DND-41 (cell line): ENCODE measurements around the gene CACNA2D1.

ENCODE experiments used
- ATAC-seq: fragments of 200-7000 bp; cut with Tn5 transposase; 3 replicates; pipeline ENCODE4 v1.9.1; 2021; ENCODE audit warnings: low read depth; ENCODE audit not compliant: insufficient read depth
- DNase-seq: peaks from one replicate; pipeline ENCODE4 v3.0.0-alpha.2; 2020
- H2AFZ ChIP-seq: 2 replicates; pipeline ENCODE4 v1.6.0; 2012; ENCODE audit warnings: low read depth, low read length
- H3K27ac ChIP-seq: 2 replicates; pipeline ENCODE4 v1.5.1; 2012; ENCODE audit warnings: low read length, inconsistent platforms
- H3K27me3 ChIP-seq: fragments of 200-600 bp; sonication (generic); 2 replicates; pipeline ENCODE4 v1.6.0; 2012; ENCODE audit warnings: low read length, mild to moderate bottlenecking, inconsistent platforms; ENCODE audit not compliant: insufficient read depth, poor library complexity
- H3K36me3 ChIP-seq: 2 replicates; pipeline ENCODE4 v1.5.1; 2012; ENCODE audit warnings: low read length, inconsistent platforms; ENCODE audit not compliant: insufficient read depth
- H3K4me1 ChIP-seq: 2 replicates; pipeline ENCODE4 v1.5.1; 2012; ENCODE audit warnings: mild to moderate bottlenecking, low read length; ENCODE audit not compliant: insufficient read depth
- H3K4me2 ChIP-seq: 2 replicates; pipeline ENCODE4 v1.6.0; 2012; ENCODE audit warnings: mild to moderate bottlenecking, moderate library complexity, low read length, inconsistent platforms; ENCODE audit not compliant: insufficient read depth
- H3K4me3 ChIP-seq, 2 experiments: fragments of 200-600 bp in 1 of 2; shearing (Covaris generic) in 1 of 2; 2 replicates each; pipeline ENCODE4 v1.5.1; 2012 to 2016; ENCODE audit warnings: inconsistent platforms in 2 of 2, low read length in 2 of 2, mild to moderate bottlenecking in 2 of 2, low read depth in 1 of 2, moderate library complexity in 1 of 2
- H3K79me2 ChIP-seq: 2 replicates; pipeline ENCODE4 v1.6.0; 2012; ENCODE audit warnings: low read length, inconsistent platforms; ENCODE audit not compliant: insufficient read depth
- H3K9ac ChIP-seq: 2 replicates; pipeline ENCODE4 v1.6.0; 2012; ENCODE audit warnings: low read depth, mild to moderate bottlenecking, inconsistent platforms, low read length, moderate library complexity
- H3K9me3 ChIP-seq: 2 replicates; pipeline ENCODE4 v1.5.1; 2012; ENCODE audit warnings: low read length, moderate library complexity, mild to moderate bottlenecking, inconsistent platforms; ENCODE audit not compliant: insufficient read depth, severe bottlenecking
- H4K20me1 ChIP-seq: 2 replicates; pipeline ENCODE4 v1.6.0; 2012; ENCODE audit warnings: low read length; ENCODE audit not compliant: insufficient read depth
- CTCF ChIP-seq: IDR thresholded peaks from 2 replicates; pipeline ENCODE4 v1.5.1; 2012; ENCODE audit warnings: borderline replicate concordance, low read length, moderate library complexity, mild to moderate bottlenecking; ENCODE audit not compliant: poor library complexity, severe bottlenecking; ENCODE audit errors: extremely low read depth
- EZH2 ChIP-seq: IDR thresholded peaks from 3 replicates; pipeline ENCODE4 v1.6.1; 2012; ENCODE audit warnings: borderline replicate concordance, low read depth, mild to moderate bottlenecking, moderate library complexity, low read length, inconsistent platforms; ENCODE audit not compliant: severe bottlenecking

Gene CACNA2D1

GRCh38 chr7:82244947-82245517 lies 198.5 kb downstream of the CACNA2D1 start:
- TF ChIP-seq EZH2 (no peak), CTCF (no peak)
- Histone ChIP-seq H3K27ac (no peak overlapping the region), H3K9me3 (no peaks in the 10 kb centered on the region), H3K4me2 (no peak overlapping the region), H3K79me2 (no peaks in the 10 kb centered on the region), H3K36me3 (no peaks in the 10 kb centered on the region), H3K27me3 (no peaks in the 10 kb centered on the region), H4K20me1 (no peaks in the 10 kb centered on the region), H3K4me3 (no peak overlapping the region), H2AFZ (no peak overlapping the region), H3K9ac (no peak overlapping the region), H3K4me1 (no peaks in the 10 kb centered on the region)
- DNase-seq (no peak), ATAC-seq (no peak)

- Histone ChIP-seq H3K4me3 (no peak overlapping the region), H3K79me2 (no peaks in the 10 kb centered on the region), H4K20me1 (no peaks in the 10 kb centered on the region), H3K36me3 (no peaks in the 10 kb centered on the region), H3K9ac (no peak overlapping the region), H3K9me3 (no peaks in the 10 kb centered on the region), H3K4me1 (no peaks in the 10 kb centered on the region), H3K4me2 (no peak overlapping the region), H2AFZ (no peak overlapping the region), H3K27ac (no peak overlapping the region), H3K27me3 (no peaks in the 10 kb centered on the region)
- no peak for TF ChIP-seq CTCF
- no peak for TF ChIP-seq EZH2
- DNase-seq: no peak
- ATAC-seq: no peak
Observed at GRCh38 chr7:82241356-82241755, 202.2 kb downstream of the CACNA2D1 start.

GRCh38 chr7:82235713-82236112 lies 207.9 kb downstream of the CACNA2D1 start:
- no peaks in the 10 kb centered on the region for H3K27me3 ChIP-seq
- no peak for TF ChIP-seq EZH2
- H4K20me1 ChIP-seq: no peaks in the 10 kb centered on the region
- no peaks in the 10 kb centered on the region for H3K9me3 ChIP-seq
- no peak overlapping the region for H2AFZ ChIP-seq
- no peak overlapping the region for H3K9ac ChIP-seq
- H3K36me3 ChIP-seq: no peaks in the 10 kb centered on the region
- no peak overlapping the region for H3K4me3 ChIP-seq
- H3K4me1 ChIP-seq: no peaks in the 10 kb centered on the region
- H3K27ac ChIP-seq: no peak overlapping the region
- H3K4me2 ChIP-seq: no peak overlapping the region
- no peak for ATAC-seq
- DNase-seq: no peak
- no peaks in the 10 kb centered on the region for H3K79me2 ChIP-seq

- Histone ChIP-seq H2AFZ (no peak overlapping the region), H3K27me3 (no peaks in the 10 kb centered on the region), H4K20me1 (no peaks in the 10 kb centered on the region), H3K36me3 (no peaks in the 10 kb centered on the region), H3K9me3 (no peaks in the 10 kb centered on the region), H3K4me2 (no peak overlapping the region), H3K4me3 (no peak overlapping the region), H3K4me1 (no peaks in the 10 kb centered on the region), H3K79me2 (no peaks in the 10 kb centered on the region), H3K27ac (no peak overlapping the region), H3K9ac (no peak overlapping the region)
- TF ChIP-seq EZH2 (no peak), CTCF (peak; percentile 54)
- no peak for ATAC-seq
- DNase-seq: no peak
Observed at GRCh38 chr7:82234457-82235049, 209.0 kb downstream of the CACNA2D1 start.
